ENCODE data around the gene RUSF1. TPM values are rescaled to one million over a fixed set of nuclear protein-coding genes. Genes with fewer than 3 reads are reported as not detected.

RUSF1 gene
- polyA plus RNA-seq, 1 of the 3 experiments (the other 2 are of a cell fraction): 36.5 TPM

- H3K4me1 ChIP-seq (ENCODE audit: control insufficient read depth in 1 of 2, insufficient read depth in 2 of 2, low read depth in 1 of 2, low read length in 1 of 2): peaks cover 19 to 21% of the 10 kb centered on the region in 2 experiments; a peak in 2 of 4 replicates
- H3K4me2 ChIP-seq: peak overlapping the region; percentile 83; the same call in 1 of the 2 replicates
- CTCF ChIA-PET: interaction anchor here (0.8 to 8.0 kb wide), 18 partner anchors 9 to 659 kb away, joined by 3 to 80 read pairs (median 6); partner anchors contain the start of genes RUSF1, SLC5A2, TGFB1I1 and ZNF843
- no peak overlapping the region for H3K4me3 ChIP-seq (ENCODE audit: low read depth in 2 of 2, low read length in 1 of 2)
- peaks cover 20% of the 10 kb centered on the region for H4K20me1 ChIP-seq (ENCODE audit: insufficient read depth)
- no peaks in the 10 kb centered on the region for H3K9me3 ChIP-seq
- DNase-seq: no peak
- peaks cover 29% of the 10 kb centered on the region for H3K79me2 ChIP-seq (ENCODE audit: insufficient read depth)
- no peak overlapping the region for H2AFZ ChIP-seq (ENCODE audit: low read depth)
- H3K27ac ChIP-seq (ENCODE audit: low read depth in 2 of 2, low read length in 1 of 2): peak overlapping the region; percentile 23 to 96; a peak in 1 of 4 replicates
- WGBS (ENCODE audit: low lambda C conversion rate): 80% methylated on average over 10 of the region's 10 CpGs
- POLR2A ChIA-PET: interaction anchor here (0.8 to 3.3 kb wide), 9 partner anchors 10 to 412 kb away, joined by 3 to 14 read pairs (median 7); partner anchors contain the start of genes FUS, RUSF1, TGFB1I1 and ZNF267
- TF ChIP-seq RFX5 (IDR thresholded peaks at IDR 0.05; ENCODE audit: low read length) (no peak), TCF12 (IDR thresholded peaks at IDR 0.05) (no peak), RXRA (IDR thresholded peaks at IDR 0.05; ENCODE audit: borderline replicate concordance, low read depth) (no peak), RCOR1 (IDR thresholded peaks at IDR 0.05; ENCODE audit: low read length) (no peak), JUND (IDR thresholded peaks at IDR 0.05) (no peak)
- peaks cover 5 to 23% of the 10 kb centered on the region in 2 experiments for H3K36me3 ChIP-seq (replicated peaks in 1 of 2; ENCODE audit: control insufficient read depth in 1 of 2, insufficient read depth in 2 of 2, low read length in 1 of 2)
- H3K9me2 ChIP-seq: no peaks in the 10 kb centered on the region
- no peak overlapping the region for H3K9ac ChIP-seq
- no peaks in the 10 kb centered on the region for H3K27me3 ChIP-seq (ENCODE audit: insufficient read depth)
- H3F3A ChIP-seq (replicated peaks; ENCODE audit: insufficient read depth): peaks cover 8% of the 10 kb centered on the region
Measured at GRCh38 chr16:31461201-31461920, 46.8 kb downstream of the RUSF1 start.

- peaks cover 7 to 20% of the 10 kb centered on the region in 2 experiments for H3K36me3 ChIP-seq (replicated peaks in 1 of 2; ENCODE audit: control insufficient read depth in 1 of 2, insufficient read depth in 2 of 2, low read length in 1 of 2)
- H3K27ac ChIP-seq (ENCODE audit: low read depth in 2 of 2, low read length in 1 of 2): peak overlapping the region; percentile 93 to 96
- H3F3A ChIP-seq (replicated peaks; ENCODE audit: insufficient read depth): peaks cover 8% of the 10 kb centered on the region
- peak overlapping the region; percentile 83 for H3K4me2 ChIP-seq
- POLR2A ChIA-PET: interaction anchor here (0.8 to 3.6 kb wide), 11 partner anchors 10 to 413 kb away, joined by 3 to 15 read pairs (median 7); partner anchors contain the start of genes FUS, RUSF1, TGFB1I1 and ZNF267
- peak overlapping the region; percentile 57 to 88 for H3K4me3 ChIP-seq (ENCODE audit: low read depth in 2 of 2, low read length in 1 of 2)
- WGBS (ENCODE audit: low lambda C conversion rate): 33% methylated on average over 8 of the region's 8 CpGs
- DNase-seq: peak; percentile 56
- H4K20me1 ChIP-seq (ENCODE audit: insufficient read depth): peaks cover 26% of the 10 kb centered on the region
- H3K79me2 ChIP-seq (ENCODE audit: insufficient read depth): peaks cover 36% of the 10 kb centered on the region
- peak overlapping the region; percentile 82; the same call in 1 of the 2 replicates for H2AFZ ChIP-seq (ENCODE audit: low read depth)
- H3K9me2 ChIP-seq: no peaks in the 10 kb centered on the region
- no peaks in the 10 kb centered on the region for H3K9me3 ChIP-seq
- peaks cover 23 to 26% of the 10 kb centered on the region in 2 experiments; a peak in 2 of 4 replicates for H3K4me1 ChIP-seq (ENCODE audit: control insufficient read depth in 1 of 2, insufficient read depth in 2 of 2, low read depth in 1 of 2, low read length in 1 of 2)
- CTCF ChIA-PET: interaction anchor here (0.6 to 8.0 kb wide), 23 partner anchors 9 to 658 kb away, joined by 3 to 80 read pairs (median 4); partner anchors contain the start of genes HSD3B7, RUSF1, SLC5A2 and TGFB1I1
- TF ChIP-seq NFIC (IDR thresholded peaks at IDR 0.05; ENCODE audit: borderline replicate concordance): no peak
- TF ChIP-seq CTCF (IDR thresholded peaks at IDR 0.05): peak; percentile 82
- peak; percentile 56 for TF ChIP-seq RAD21 (IDR thresholded peaks at IDR 0.05; ENCODE audit: low read length)
- TF ChIP-seq RFX5 (IDR thresholded peaks at IDR 0.05; ENCODE audit: low read length): peak; percentile 18; the same call in 1 of the 2 replicates
- H3K27me3 ChIP-seq (ENCODE audit: insufficient read depth): no peaks in the 10 kb centered on the region
- H3K9ac ChIP-seq: peak overlapping the region; percentile 69
Measured at GRCh38 chr16:31460582-31461002, 47.6 kb downstream of the RUSF1 start.
